ENCODE data around the gene MYRF. TPM values are rescaled to one million over a fixed set of nuclear protein-coding genes. Genes with fewer than 3 reads are reported as not detected.

Gene MYRF
- total and polyA plus RNA-seq, 9 of the 15 experiments (the other 6 are each of a cell fraction or from before 2014, with no cell fraction given) = 2.3 to 25.8 (median 7.1) TPM

DNA sequence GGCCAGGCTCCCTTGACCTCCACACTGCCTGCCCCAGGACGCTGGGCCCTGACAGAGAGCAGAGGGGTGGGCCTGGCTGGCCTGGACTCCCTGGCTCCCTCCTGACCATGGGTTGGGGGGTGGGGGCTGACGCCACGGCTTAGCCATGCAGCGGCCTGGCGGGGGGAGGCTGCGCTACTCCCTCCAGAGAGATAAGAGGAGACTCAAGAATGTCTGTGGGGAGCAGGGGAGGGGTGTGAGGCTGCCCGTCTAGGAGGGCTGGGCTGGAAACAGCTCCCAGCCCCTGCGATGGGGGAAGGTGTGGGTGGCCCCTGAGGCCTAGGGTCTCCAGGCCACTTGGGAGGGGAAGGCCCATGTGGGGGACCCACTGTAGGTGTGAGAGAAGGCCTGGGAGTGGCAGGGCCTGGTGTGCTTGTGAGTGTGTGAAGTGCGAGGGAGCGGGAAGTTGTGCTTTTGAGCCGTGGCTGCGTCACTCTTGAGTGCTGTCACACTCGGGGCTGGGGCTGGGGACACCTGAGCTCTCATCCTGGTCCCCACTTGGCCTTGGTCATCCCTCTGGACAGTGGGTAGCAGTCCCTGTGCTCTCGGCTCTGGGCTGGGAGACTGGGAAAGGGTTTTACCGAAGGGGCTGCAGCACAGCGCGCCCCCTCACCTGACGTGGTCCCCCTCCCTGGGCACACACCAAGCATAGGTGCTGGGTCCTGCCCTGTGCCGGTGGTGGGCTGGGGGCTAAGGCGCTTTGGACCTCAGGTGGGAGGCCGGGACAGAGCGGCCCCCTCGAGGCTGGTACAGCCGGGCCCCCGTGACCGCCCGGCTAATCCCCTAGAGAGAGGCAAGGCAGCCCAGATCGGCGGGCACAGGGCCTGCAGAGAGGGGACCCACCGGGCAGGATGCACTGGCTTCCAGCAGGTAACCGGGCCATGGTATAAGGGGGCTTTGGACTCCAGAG is 2.4 kb downstream of the MYRF start (continued):
- TF ChIP-seq ZNF707 (CRISPR knock-in tag; conservative IDR thresholded peaks at IDR 0.05) (no peak), ETV6 (IDR thresholded peaks at IDR 0.05; ENCODE audit: borderline replicate concordance in 1 of 2, low read depth in 2 of 2, low read length in 1 of 2) (no peak), ETV6 (CRISPR knock-in tag; IDR thresholded peaks at IDR 0.05; ENCODE audit: borderline replicate concordance) (no peak), RNF2 (IDR thresholded peaks at IDR 0.05) (peak; percentile 32; the same call in 1 of the 2 replicates), GATAD2B (IDR thresholded peaks at IDR 0.05; ENCODE audit: borderline replicate concordance) (peak; percentile 43; the same call in 1 of the 2 replicates), L3MBTL2 (IDR thresholded peaks at IDR 0.05) (peak; percentile 80), HDGF (IDR thresholded peaks at IDR 0.05) (0 out of 2 replicates have a peak, but pooled peaks have one; percentile 23), GATAD2A (IDR thresholded peaks at IDR 0.05) (0 out of 2 replicates have a peak, but pooled peaks have one; percentile 55), ATF1 (CRISPR knock-in tag; IDR thresholded peaks at IDR 0.05) (no peak), ATF1 (tag; IDR thresholded peaks at IDR 0.05) (peak; percentile 57), BCL6 (CRISPR knock-in tag; IDR thresholded peaks at IDR 0.05) (no peak), SIX5 (IDR thresholded peaks at IDR 0.05; ENCODE audit: borderline replicate concordance in 1 of 2, insufficient read depth in 1 of 2, low read depth in 1 of 2, low read length in 2 of 2) (no peak), ATF7 (IDR thresholded peaks at IDR 0.05) (peak; percentile 44; the same call in 1 of the 2 replicates), BRCA1 (IDR thresholded peaks at IDR 0.05) (no peak), BRCA1 (CRISPR knock-in tag; IDR thresholded peaks at IDR 0.05) (0 out of 2 replicates have a peak, but pooled peaks have one; percentile 26)
- TF ChIP-seq, protein P1, sequence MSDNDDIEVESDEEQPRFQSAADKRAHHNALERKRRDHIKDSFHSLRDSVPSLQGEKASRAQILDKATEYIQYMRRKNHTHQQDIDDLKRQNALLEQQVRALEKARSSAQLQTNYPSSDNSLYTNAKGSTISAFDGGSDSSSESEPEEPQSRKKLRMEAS (CRISPR knock-in tag; IDR thresholded peaks at IDR 0.05) = 0 out of 2 replicates have a peak, but pooled peaks have one; percentile 13
- TF ChIP-seq, protein P2, sequence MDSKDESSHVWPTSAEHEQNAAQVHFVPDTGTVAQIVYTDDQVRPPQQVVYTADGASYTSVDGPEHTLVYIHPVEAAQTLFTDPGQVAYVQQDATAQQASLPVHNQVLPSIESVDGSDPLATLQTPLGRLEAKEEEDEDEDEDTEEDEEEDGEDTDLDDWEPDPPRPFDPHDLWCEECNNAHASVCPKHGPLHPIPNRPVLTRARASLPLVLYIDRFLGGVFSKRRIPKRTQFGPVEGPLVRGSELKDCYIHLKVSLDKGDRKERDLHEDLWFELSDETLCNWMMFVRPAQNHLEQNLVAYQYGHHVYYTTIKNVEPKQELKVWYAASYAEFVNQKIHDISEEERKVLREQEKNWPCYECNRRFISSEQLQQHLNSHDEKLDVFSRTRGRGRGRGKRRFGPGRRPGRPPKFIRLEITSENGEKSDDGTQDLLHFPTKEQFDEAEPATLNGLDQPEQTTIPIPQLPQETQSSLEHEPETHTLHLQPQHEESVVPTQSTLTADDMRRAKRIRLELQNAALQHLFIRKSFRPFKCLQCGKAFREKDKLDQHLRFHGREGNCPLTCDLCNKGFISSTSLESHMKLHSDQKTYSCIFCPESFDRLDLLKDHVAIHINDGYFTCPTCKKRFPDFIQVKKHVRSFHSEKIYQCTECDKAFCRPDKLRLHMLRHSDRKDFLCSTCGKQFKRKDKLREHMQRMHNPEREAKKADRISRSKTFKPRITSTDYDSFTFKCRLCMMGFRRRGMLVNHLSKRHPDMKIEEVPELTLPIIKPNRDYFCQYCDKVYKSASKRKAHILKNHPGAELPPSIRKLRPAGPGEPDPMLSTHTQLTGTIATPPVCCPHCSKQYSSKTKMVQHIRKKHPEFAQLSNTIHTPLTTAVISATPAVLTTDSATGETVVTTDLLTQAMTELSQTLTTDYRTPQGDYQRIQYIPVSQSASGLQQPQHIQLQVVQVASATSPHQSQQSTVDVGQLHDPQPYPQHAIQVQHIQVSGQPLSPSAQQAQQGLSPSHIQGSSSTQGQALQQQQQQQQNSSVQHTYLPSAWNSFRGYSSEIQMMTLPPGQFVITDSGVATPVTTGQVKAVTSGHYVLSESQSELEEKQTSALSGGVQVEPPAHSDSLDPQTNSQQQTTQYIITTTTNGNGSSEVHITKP (IDR thresholded peaks at IDR 0.05; ENCODE audit: partially characterized antibody) = peak; percentile 39
- TF ChIP-seq, protein P3, sequence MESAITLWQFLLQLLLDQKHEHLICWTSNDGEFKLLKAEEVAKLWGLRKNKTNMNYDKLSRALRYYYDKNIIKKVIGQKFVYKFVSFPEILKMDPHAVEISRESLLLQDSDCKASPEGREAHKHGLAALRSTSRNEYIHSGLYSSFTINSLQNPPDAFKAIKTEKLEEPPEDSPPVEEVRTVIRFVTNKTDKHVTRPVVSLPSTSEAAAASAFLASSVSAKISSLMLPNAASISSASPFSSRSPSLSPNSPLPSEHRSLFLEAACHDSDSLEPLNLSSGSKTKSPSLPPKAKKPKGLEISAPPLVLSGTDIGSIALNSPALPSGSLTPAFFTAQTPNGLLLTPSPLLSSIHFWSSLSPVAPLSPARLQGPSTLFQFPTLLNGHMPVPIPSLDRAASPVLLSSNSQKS (CRISPR knock-in tag; IDR thresholded peaks at IDR 0.05) = no peak
- TF ChIP-seq, protein P4, sequence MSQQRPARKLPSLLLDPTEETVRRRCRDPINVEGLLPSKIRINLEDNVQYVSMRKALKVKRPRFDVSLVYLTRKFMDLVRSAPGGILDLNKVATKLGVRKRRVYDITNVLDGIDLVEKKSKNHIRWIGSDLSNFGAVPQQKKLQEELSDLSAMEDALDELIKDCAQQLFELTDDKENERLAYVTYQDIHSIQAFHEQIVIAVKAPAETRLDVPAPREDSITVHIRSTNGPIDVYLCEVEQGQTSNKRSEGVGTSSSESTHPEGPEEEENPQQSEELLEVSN (IDR thresholded peaks at IDR 0.05; ENCODE audit: borderline replicate concordance in 1 of 2, extremely low read depth in 1 of 2, insufficient read depth in 1 of 2, insufficient read length in 1 of 2, low read depth in 1 of 2, low read length in 1 of 2, poor library complexity in 1 of 2, severe bottlenecking in 1 of 2) = peak; percentile 37 to 52
- TF ChIP-seq, protein P5, sequence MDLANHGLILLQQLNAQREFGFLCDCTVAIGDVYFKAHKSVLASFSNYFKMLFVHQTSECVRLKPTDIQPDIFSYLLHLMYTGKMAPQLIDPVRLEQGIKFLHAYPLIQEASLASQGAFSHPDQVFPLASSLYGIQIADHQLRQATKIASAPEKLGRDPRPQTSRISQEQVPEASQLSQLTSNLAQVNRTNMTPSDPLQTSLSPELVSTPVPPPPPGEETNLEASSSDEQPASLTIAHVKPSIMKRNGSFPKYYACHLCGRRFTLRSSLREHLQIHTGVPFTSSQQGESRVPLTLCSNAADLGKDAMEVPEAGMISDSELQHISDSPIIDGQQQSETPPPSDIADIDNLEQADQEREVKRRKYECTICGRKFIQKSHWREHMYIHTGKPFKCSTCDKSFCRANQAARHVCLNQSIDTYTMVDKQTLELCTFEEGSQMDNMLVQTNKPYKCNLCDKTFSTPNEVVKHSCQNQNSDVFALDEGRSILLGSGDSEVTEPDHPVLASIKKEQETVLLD (IDR thresholded peaks at IDR 0.05) = peak; percentile 54; the same call in 1 of the 2 replicates

All from K562 (cell line).